Measurements from ENCODE around the gene SMIM15. TPM values are rescaled to one million over a fixed set of nuclear protein-coding genes. Genes with fewer than 3 reads are reported as not detected.

SMIM15 gene
- total RNA-seq, 1 donor, result 31.8 TPM

GRCh38 chr5:61162832-61163567 is 732 bp upstream of the SMIM15 start:
- no peak for TF ChIP-seq CTCF (IDR thresholded peaks at IDR 0.05; ENCODE audit: extremely low read depth, low read depth, low read length)
- H3K79me2 ChIP-seq (ENCODE audit: insufficient read depth, low read length), result peaks cover 60% of the 10 kb centered on the region
- peak; percentile 68 for DNase-seq (ENCODE audit: insufficient read length, low spot score, missing footprints)

GRCh38 chr5:61160497-61160896 is 1.8 kb downstream of the SMIM15 start:
- no peak for TF ChIP-seq CTCF (IDR thresholded peaks at IDR 0.05; ENCODE audit: extremely low read depth, low read depth, low read length)
- H3K79me2 ChIP-seq (ENCODE audit: insufficient read depth, low read length), result peaks cover 65% of the 10 kb centered on the region
- no peak overlapping the region for H2AFZ ChIP-seq (ENCODE audit: low read length)
- no peaks in the 10 kb centered on the region for H4K20me1 ChIP-seq (ENCODE audit: insufficient read depth, low read length)
- no peaks in the 10 kb centered on the region for H3K9me3 ChIP-seq (ENCODE audit: low read depth, low read length)
- H3K4me1 ChIP-seq (ENCODE audit: insufficient read depth, low read length), result peaks cover 20% of the 10 kb centered on the region
- peak overlapping the region; percentile 97 for H3K4me3 ChIP-seq (ENCODE audit: insufficient read depth, low read length)
- peaks cover 17% of the 10 kb centered on the region for H3K36me3 ChIP-seq (ENCODE audit: insufficient read depth, low read length)
- H3K27me3 ChIP-seq (ENCODE audit: insufficient read depth, low read length), result no peaks in the 10 kb centered on the region
- H3K27ac ChIP-seq (ENCODE audit: low read depth, low read length), result no peak overlapping the region
- peak overlapping the region; percentile 83 for H3K4me2 ChIP-seq (ENCODE audit: insufficient read depth, low read length)
- no peak for DNase-seq (ENCODE audit: insufficient read length, low spot score, missing footprints)

More at GRCh38 chr5:61162832-61163567, 732 bp upstream of the SMIM15 start:
- peaks cover 16% of the 10 kb centered on the region for H3K36me3 ChIP-seq (ENCODE audit: insufficient read depth, low read length)
- H3K4me3 ChIP-seq (ENCODE audit: insufficient read depth, low read length), result peak overlapping the region; percentile 97
- H3K4me1 ChIP-seq (ENCODE audit: insufficient read depth, low read length), result peaks cover 20% of the 10 kb centered on the region
- H4K20me1 ChIP-seq (ENCODE audit: insufficient read depth, low read length), result no peaks in the 10 kb centered on the region
- H3K4me2 ChIP-seq (ENCODE audit: insufficient read depth, low read length), result peak overlapping the region; percentile 83
- H3K9me3 ChIP-seq (ENCODE audit: low read depth, low read length), result no peaks in the 10 kb centered on the region
- H2AFZ ChIP-seq (ENCODE audit: low read length), result peak overlapping the region; percentile 96
- H3K27ac ChIP-seq (ENCODE audit: low read depth, low read length), result peak overlapping the region; percentile 93
- H3K27me3 ChIP-seq (ENCODE audit: insufficient read depth, low read length), result no peaks in the 10 kb centered on the region

- H3K79me2 ChIP-seq (ENCODE audit: insufficient read depth, low read length), result peaks cover 65% of the 10 kb centered on the region
- H4K20me1 ChIP-seq (ENCODE audit: insufficient read depth, low read length), result no peaks in the 10 kb centered on the region
- peak overlapping the region; percentile 10 for H3K27ac ChIP-seq (ENCODE audit: low read depth, low read length)
- no peaks in the 10 kb centered on the region for H3K27me3 ChIP-seq (ENCODE audit: insufficient read depth, low read length)
- peaks cover 20% of the 10 kb centered on the region for H3K4me1 ChIP-seq (ENCODE audit: insufficient read depth, low read length)
- H3K36me3 ChIP-seq (ENCODE audit: insufficient read depth, low read length), result peaks cover 17% of the 10 kb centered on the region
- no peak for DNase-seq (ENCODE audit: insufficient read length, low spot score, missing footprints)
- H3K4me2 ChIP-seq (ENCODE audit: insufficient read depth, low read length), result no peak overlapping the region
- H2AFZ ChIP-seq (ENCODE audit: low read length), result no peak overlapping the region
- H3K9me3 ChIP-seq (ENCODE audit: low read depth, low read length), result no peaks in the 10 kb centered on the region
- no peak for TF ChIP-seq CTCF (IDR thresholded peaks at IDR 0.05; ENCODE audit: extremely low read depth, low read depth, low read length)
- H3K4me3 ChIP-seq (ENCODE audit: insufficient read depth, low read length), result no peak overlapping the region
These were observed 2.4 kb downstream of the SMIM15 start for GRCh38 chr5:61159836-61160235.

GRCh38 chr5:61159070-61159469 is 3.2 kb downstream of the SMIM15 start:
- no peaks in the 10 kb centered on the region for H3K27me3 ChIP-seq (ENCODE audit: insufficient read depth, low read length)
- H3K4me3 ChIP-seq (ENCODE audit: insufficient read depth, low read length), result no peak overlapping the region
- no peaks in the 10 kb centered on the region for H3K9me3 ChIP-seq (ENCODE audit: low read depth, low read length)
- peak; percentile 27 for DNase-seq (ENCODE audit: insufficient read length, low spot score, missing footprints)
- peaks cover 17% of the 10 kb centered on the region for H3K36me3 ChIP-seq (ENCODE audit: insufficient read depth, low read length)
- H3K4me2 ChIP-seq (ENCODE audit: insufficient read depth, low read length), result no peak overlapping the region
- H3K4me1 ChIP-seq (ENCODE audit: insufficient read depth, low read length), result peaks cover 20% of the 10 kb centered on the region
- peaks cover 62% of the 10 kb centered on the region for H3K79me2 ChIP-seq (ENCODE audit: insufficient read depth, low read length)
- H4K20me1 ChIP-seq (ENCODE audit: insufficient read depth, low read length), result no peaks in the 10 kb centered on the region
- H2AFZ ChIP-seq (ENCODE audit: low read length), result no peak overlapping the region
- peak; percentile 22 for TF ChIP-seq CTCF (IDR thresholded peaks at IDR 0.05; ENCODE audit: extremely low read depth, low read depth, low read length)
- H3K27ac ChIP-seq (ENCODE audit: low read depth, low read length), result no peak overlapping the region

Measured in osteoblast (primary cell).